Mammary epithelial cell (primary cell): ENCODE results near the gene KRTAP4-1.

Source experiments
- CTCF ChIP-seq, 2 donors: IDR thresholded peaks in 1 of 2; conservative IDR thresholded peaks in 1 of 2; 2 replicates each; pipeline ENCODE4 v1.5.1; 2011 to 2012; ENCODE audit warnings: inconsistent platforms in 2 of 2, low read length in 2 of 2, mild to moderate bottlenecking in 2 of 2, control low read depth in 1 of 2, low read depth in 1 of 2; ENCODE audit not compliant: insufficient read depth in 1 of 2; ENCODE audit errors: extremely low read depth in 1 of 2
- EZH2 ChIP-seq: IDR thresholded peaks from 2 replicates; pipeline ENCODE4 v1.6.1; 2012; ENCODE audit warnings: low read length, inconsistent platforms, borderline replicate concordance

- no peak for TF ChIP-seq CTCF (conservative IDR thresholded peaks at IDR 0.05 in 1 of 2, IDR thresholded peaks at IDR 0.05 in 1 of 2; ENCODE audit: extremely low read depth in 1 of 2, insufficient read depth in 1 of 2, low read depth in 1 of 2, low read length in 2 of 2)
- TF ChIP-seq EZH2 = no peak
Measured at GRCh38 chr17:41151525-41151924, 33.2 kb downstream of the KRTAP4-1 start.
